HG02623 (cell line): Measurements from ENCODE around the gene SLC39A9.

Experiments used
- ATAC-seq: cut with Tn5 transposase; IDR thresholded peaks from one replicate; pipeline ENCODE4 v1.9.1; 2021; ENCODE audit warnings: moderate library complexity; ENCODE audit not compliant: unreplicated experiment

Gene SLC39A9

GRCh38 chr14:69423279-69423678 is 24.8 kb downstream of the SLC39A9 start:
- ATAC-seq: no peak

GRCh38 chr14:69424149-69424923 is 25.8 kb downstream of the SLC39A9 start:
- no peak for ATAC-seq

GRCh38 chr14:69427596-69427995 is 29.1 kb downstream of the SLC39A9 start:
- ATAC-seq: no peak

- ATAC-seq: no peak
Measured at GRCh38 chr14:69428289-69428998, 30.0 kb downstream of the SLC39A9 start.

- no peak for ATAC-seq
Measured at GRCh38 chr14:69429643-69430042, 31.2 kb downstream of the SLC39A9 start.

GRCh38 chr14:69430306-69430939 is 31.9 kb downstream of the SLC39A9 start:
- no peak for ATAC-seq

- ATAC-seq: no peak
Measured at GRCh38 chr14:69432364-69432763, 33.9 kb downstream of the SLC39A9 start.

GRCh38 chr14:69439521-69440270 is 41.2 kb downstream of the SLC39A9 start:
- ATAC-seq: no peak

- peak; percentile 78 for ATAC-seq
Measured at GRCh38 chr14:69441948-69442347, 43.5 kb downstream of the SLC39A9 start.

GRCh38 chr14:69443296-69443805 is 44.9 kb downstream of the SLC39A9 start:
- no peak for ATAC-seq

GRCh38 chr14:69449216-69449615 is 50.7 kb downstream of the SLC39A9 start:
- ATAC-seq: no peak

- no peak for ATAC-seq
Measured at GRCh38 chr14:69451941-69452340, 53.4 kb downstream of the SLC39A9 start.

GRCh38 chr14:69458350-69458749 is 59.9 kb downstream of the SLC39A9 start:
- no peak for ATAC-seq

GRCh38 chr14:69459122-69459521 is 60.6 kb downstream of the SLC39A9 start:
- no peak for ATAC-seq

- no peak for ATAC-seq
Measured at GRCh38 chr14:69460093-69460701, 61.7 kb downstream of the SLC39A9 start.

- no peak for ATAC-seq
Measured at GRCh38 chr14:69464379-69464778, 65.9 kb downstream of the SLC39A9 start.

GRCh38 chr14:69464829-69465228 is 66.3 kb downstream of the SLC39A9 start:
- ATAC-seq: no peak

- ATAC-seq: no peak
Measured at GRCh38 chr14:69468949-69469348, 70.5 kb downstream of the SLC39A9 start.

- ATAC-seq: no peak
Measured at GRCh38 chr14:69471436-69471835, 72.9 kb downstream of the SLC39A9 start.

GRCh38 chr14:69471916-69472315 is 73.4 kb downstream of the SLC39A9 start:
- ATAC-seq: no peak

GRCh38 chr14:69473260-69473659 is 74.8 kb downstream of the SLC39A9 start:
- no peak for ATAC-seq
